DND-41 (cell line): ENCODE measurements around the gene ABCC9.

Experiments
- ATAC-seq: fragments of 200-7000 bp; cut with Tn5 transposase; 3 replicates; pipeline ENCODE4 v1.9.1; 2021; ENCODE audit warnings: low read depth; ENCODE audit not compliant: insufficient read depth
- DNase-seq: peaks from one replicate; pipeline ENCODE4 v3.0.0-alpha.2; 2020
- H2AFZ ChIP-seq: 2 replicates; pipeline ENCODE4 v1.6.0; 2012; ENCODE audit warnings: low read depth, low read length
- H3K27ac ChIP-seq: 2 replicates; pipeline ENCODE4 v1.5.1; 2012; ENCODE audit warnings: low read length, inconsistent platforms
- H3K27me3 ChIP-seq: fragments of 200-600 bp; sonication (generic); 2 replicates; pipeline ENCODE4 v1.6.0; 2012; ENCODE audit warnings: low read length, mild to moderate bottlenecking, inconsistent platforms; ENCODE audit not compliant: insufficient read depth, poor library complexity
- H3K36me3 ChIP-seq: 2 replicates; pipeline ENCODE4 v1.5.1; 2012; ENCODE audit warnings: low read length, inconsistent platforms; ENCODE audit not compliant: insufficient read depth
- H3K4me1 ChIP-seq: 2 replicates; pipeline ENCODE4 v1.5.1; 2012; ENCODE audit warnings: mild to moderate bottlenecking, low read length; ENCODE audit not compliant: insufficient read depth
- H3K4me2 ChIP-seq: 2 replicates; pipeline ENCODE4 v1.6.0; 2012; ENCODE audit warnings: mild to moderate bottlenecking, moderate library complexity, low read length, inconsistent platforms; ENCODE audit not compliant: insufficient read depth
- H3K4me3 ChIP-seq, 2 experiments: fragments of 200-600 bp in 1 of 2; shearing (Covaris generic) in 1 of 2; 2 replicates each; pipeline ENCODE4 v1.5.1; 2012 to 2016; ENCODE audit warnings: inconsistent platforms in 2 of 2, low read length in 2 of 2, mild to moderate bottlenecking in 2 of 2, low read depth in 1 of 2, moderate library complexity in 1 of 2
- H3K79me2 ChIP-seq: 2 replicates; pipeline ENCODE4 v1.6.0; 2012; ENCODE audit warnings: low read length, inconsistent platforms; ENCODE audit not compliant: insufficient read depth
- H3K9ac ChIP-seq: 2 replicates; pipeline ENCODE4 v1.6.0; 2012; ENCODE audit warnings: low read depth, mild to moderate bottlenecking, inconsistent platforms, low read length, moderate library complexity
- H3K9me3 ChIP-seq: 2 replicates; pipeline ENCODE4 v1.5.1; 2012; ENCODE audit warnings: low read length, moderate library complexity, mild to moderate bottlenecking, inconsistent platforms; ENCODE audit not compliant: insufficient read depth, severe bottlenecking
- H4K20me1 ChIP-seq: 2 replicates; pipeline ENCODE4 v1.6.0; 2012; ENCODE audit warnings: low read length; ENCODE audit not compliant: insufficient read depth
- EZH2 ChIP-seq: IDR thresholded peaks from 3 replicates; pipeline ENCODE4 v1.6.1; 2012; ENCODE audit warnings: borderline replicate concordance, low read depth, mild to moderate bottlenecking, moderate library complexity, low read length, inconsistent platforms; ENCODE audit not compliant: severe bottlenecking
- TF ChIP-seq, protein P1 (sequence below): IDR thresholded peaks from 2 replicates; pipeline ENCODE4 v1.5.1; 2012; ENCODE audit warnings: borderline replicate concordance, low read length, moderate library complexity, mild to moderate bottlenecking; ENCODE audit not compliant: poor library complexity, severe bottlenecking; ENCODE audit errors: extremely low read depth

The ABCC9 gene

GRCh38 chr12:21766403-21766802 is 174.8 kb downstream of the ABCC9 start:
- Histone ChIP-seq H3K4me1 (no peaks in the 10 kb centered on the region), H4K20me1 (no peaks in the 10 kb centered on the region), H3K9ac (no peak overlapping the region), H3K27me3 (no peaks in the 10 kb centered on the region), H2AFZ (no peak overlapping the region), H3K27ac (no peak overlapping the region), H3K4me2 (no peak overlapping the region), H3K36me3 (no peaks in the 10 kb centered on the region), H3K79me2 (no peaks in the 10 kb centered on the region), H3K4me3 (no peak overlapping the region), H3K9me3 (no peaks in the 10 kb centered on the region)
- TF ChIP-seq EZH2, result no peak
- TF ChIP-seq, protein P1, sequence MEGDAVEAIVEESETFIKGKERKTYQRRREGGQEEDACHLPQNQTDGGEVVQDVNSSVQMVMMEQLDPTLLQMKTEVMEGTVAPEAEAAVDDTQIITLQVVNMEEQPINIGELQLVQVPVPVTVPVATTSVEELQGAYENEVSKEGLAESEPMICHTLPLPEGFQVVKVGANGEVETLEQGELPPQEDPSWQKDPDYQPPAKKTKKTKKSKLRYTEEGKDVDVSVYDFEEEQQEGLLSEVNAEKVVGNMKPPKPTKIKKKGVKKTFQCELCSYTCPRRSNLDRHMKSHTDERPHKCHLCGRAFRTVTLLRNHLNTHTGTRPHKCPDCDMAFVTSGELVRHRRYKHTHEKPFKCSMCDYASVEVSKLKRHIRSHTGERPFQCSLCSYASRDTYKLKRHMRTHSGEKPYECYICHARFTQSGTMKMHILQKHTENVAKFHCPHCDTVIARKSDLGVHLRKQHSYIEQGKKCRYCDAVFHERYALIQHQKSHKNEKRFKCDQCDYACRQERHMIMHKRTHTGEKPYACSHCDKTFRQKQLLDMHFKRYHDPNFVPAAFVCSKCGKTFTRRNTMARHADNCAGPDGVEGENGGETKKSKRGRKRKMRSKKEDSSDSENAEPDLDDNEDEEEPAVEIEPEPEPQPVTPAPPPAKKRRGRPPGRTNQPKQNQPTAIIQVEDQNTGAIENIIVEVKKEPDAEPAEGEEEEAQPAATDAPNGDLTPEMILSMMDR, result no peak
- no peak for ATAC-seq
- no peak for DNase-seq

DNA sequence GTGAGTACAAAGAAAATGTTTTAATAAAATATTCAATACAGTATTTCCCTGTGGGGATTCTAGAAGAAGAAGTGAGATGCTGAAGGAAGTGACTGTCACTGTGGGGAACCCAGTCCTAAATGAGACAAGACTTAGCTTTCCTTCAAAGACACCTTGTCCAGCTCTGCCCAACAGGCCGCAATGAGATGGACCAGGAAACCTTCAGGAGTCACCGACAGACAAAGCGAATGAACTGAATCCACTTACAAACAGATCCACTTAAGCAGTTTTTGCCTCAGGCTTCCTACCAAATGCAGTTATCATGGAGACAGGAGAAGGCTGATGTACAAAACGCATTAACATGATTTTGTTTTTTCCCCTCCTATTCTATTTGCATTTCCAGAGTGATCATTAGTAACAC is 176.3 kb downstream of the ABCC9 start:
- Histone ChIP-seq H3K4me3 (no peak overlapping the region), H3K9me3 (no peaks in the 10 kb centered on the region), H3K36me3 (no peaks in the 10 kb centered on the region), H3K9ac (no peak overlapping the region), H4K20me1 (no peaks in the 10 kb centered on the region), H2AFZ (no peak overlapping the region), H3K27me3 (no peaks in the 10 kb centered on the region), H3K79me2 (no peaks in the 10 kb centered on the region), H3K4me1 (no peaks in the 10 kb centered on the region), H3K27ac (no peak overlapping the region), H3K4me2 (no peak overlapping the region)
- DNase-seq (no peak), ATAC-seq (no peak)
- TF ChIP-seq, protein P1, result no peak
- no peak for TF ChIP-seq EZH2

DNA sequence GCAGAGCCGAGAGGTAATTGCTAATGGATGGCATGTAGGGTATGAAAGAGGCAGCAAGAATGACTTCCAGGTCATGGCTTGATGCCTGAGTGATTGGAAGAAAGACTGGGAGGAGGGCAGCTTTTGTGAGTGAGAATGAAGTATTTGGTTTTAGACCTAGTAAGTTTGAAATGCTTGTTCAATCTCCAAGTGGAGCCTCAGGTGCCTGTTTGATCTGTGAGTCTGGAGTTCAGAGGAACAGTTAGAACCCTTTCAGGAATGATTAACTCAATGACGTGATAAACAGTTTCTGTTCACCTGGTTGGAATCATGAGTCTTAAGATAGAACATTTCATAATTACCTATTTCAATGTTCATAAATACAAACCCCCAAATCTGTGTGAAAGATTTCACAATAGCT is 177.2 kb downstream of the ABCC9 start:
- no peaks in the 10 kb centered on the region for H3K9me3 ChIP-seq
- no peak overlapping the region for H3K4me2 ChIP-seq
- H3K4me3 ChIP-seq, result no peak overlapping the region
- H4K20me1 ChIP-seq, result no peaks in the 10 kb centered on the region
- no peaks in the 10 kb centered on the region for H3K4me1 ChIP-seq
- no peak overlapping the region for H2AFZ ChIP-seq
- H3K79me2 ChIP-seq, result no peaks in the 10 kb centered on the region
- no peak overlapping the region for H3K9ac ChIP-seq
- H3K27ac ChIP-seq, result no peak overlapping the region
- ATAC-seq, result no peak
- H3K36me3 ChIP-seq, result no peaks in the 10 kb centered on the region
- no peak for DNase-seq
- no peak for TF ChIP-seq EZH2
- TF ChIP-seq, protein P1, result no peak
- H3K27me3 ChIP-seq, result no peaks in the 10 kb centered on the region

GRCh38 chr12:21763531-21763930 is 177.7 kb downstream of the ABCC9 start:
- no peaks in the 10 kb centered on the region for H3K79me2 ChIP-seq
- ATAC-seq (no peak), DNase-seq (no peak)
- TF ChIP-seq, protein P1, result no peak
- no peak for TF ChIP-seq EZH2
- no peaks in the 10 kb centered on the region for H3K36me3 ChIP-seq
- H3K4me1 ChIP-seq, result no peaks in the 10 kb centered on the region
- no peak overlapping the region for H2AFZ ChIP-seq
- H3K9ac ChIP-seq, result no peak overlapping the region
- no peak overlapping the region for H3K27ac ChIP-seq
- H3K4me3 ChIP-seq, result no peak overlapping the region
- H3K27me3 ChIP-seq, result no peaks in the 10 kb centered on the region
- H3K4me2 ChIP-seq, result no peak overlapping the region
- H4K20me1 ChIP-seq, result no peaks in the 10 kb centered on the region
- no peaks in the 10 kb centered on the region for H3K9me3 ChIP-seq
